Measurements from ENCODE around the gene CRYBB2. TPM values are rescaled to one million over a fixed set of nuclear protein-coding genes. Genes with fewer than 3 reads are reported as not detected.
A peak's percentile ranks its signal among the peaks of the same experiment; 100 is the strongest.
"Not testable (repeated sequence)": the region's sequence is repeated elsewhere in the genome, so short reads cannot be mapped to it uniquely, and the experiment has no call there.

The CRYBB2 gene
- total RNA-seq, 1 experiment from 2014 or later = 0.24 TPM

- H3K27me3 ChIP-seq = no peaks in the 10 kb centered on the region
- H3K9me3 ChIP-seq (replicated peaks) = no peaks in the 10 kb centered on the region
- H3K36me3 ChIP-seq = peaks cover 45% of the 10 kb centered on the region
- no peak overlapping the region for H3K27ac ChIP-seq
- H3K4me1 ChIP-seq = no peaks in the 10 kb centered on the region
- no peak overlapping the region for H3K4me3 ChIP-seq
- peak in 1 of 2 experiments; percentile 62 for DNase-seq
Measured at GRCh38 chr22:25186140-25186539, 33.3 kb upstream of the CRYBB2 start.

- Histone ChIP-seq H3K27me3 (no peaks in the 10 kb centered on the region), H3K27ac (no peak overlapping the region), H3K36me3 (peaks cover 43% of the 10 kb centered on the region), H3K4me1 (no peaks in the 10 kb centered on the region), H3K9me3 (replicated peaks) (no peaks in the 10 kb centered on the region), H3K4me3 (no peak overlapping the region)
- no peak for DNase-seq
Measured at GRCh38 chr22:25187469-25187868, 32.0 kb upstream of the CRYBB2 start.

- Histone ChIP-seq H3K4me1 (no peaks in the 10 kb centered on the region), H3K27me3 (no peaks in the 10 kb centered on the region), H3K36me3 (peaks cover 33% of the 10 kb centered on the region), H3K4me3 (no peak overlapping the region), H3K27ac (no peak overlapping the region), H3K9me3 (replicated peaks) (no peaks in the 10 kb centered on the region)
- no peak for DNase-seq
Measured at GRCh38 chr22:25192406-25192805, 27.0 kb upstream of the CRYBB2 start.

- Histone ChIP-seq H3K27me3 (no peaks in the 10 kb centered on the region), H3K9me3 (replicated peaks) (no peaks in the 10 kb centered on the region), H3K4me1 (no peaks in the 10 kb centered on the region), H3K4me3 (no peak overlapping the region), H3K27ac (no peak overlapping the region), H3K36me3 (peaks cover 30% of the 10 kb centered on the region)
- no peak for DNase-seq
Measured at GRCh38 chr22:25193130-25193529, 26.3 kb upstream of the CRYBB2 start.

GRCh38 chr22:25193548-25193947 is 25.9 kb upstream of the CRYBB2 start:
- H3K36me3 ChIP-seq = peaks cover 27% of the 10 kb centered on the region
- no peak overlapping the region for H3K4me3 ChIP-seq

GRCh38 chr22:25196326-25196725 is 23.1 kb upstream of the CRYBB2 start:
- H3K27me3 ChIP-seq = no peaks in the 10 kb centered on the region

More at GRCh38 chr22:25193548-25193947, 25.9 kb upstream of the CRYBB2 start:
- no peaks in the 10 kb centered on the region for H3K9me3 ChIP-seq (replicated peaks)
- no peak overlapping the region for H3K27ac ChIP-seq
- peak in 1 of 2 experiments; percentile 58 for DNase-seq
- no peaks in the 10 kb centered on the region for H3K4me1 ChIP-seq
- no peaks in the 10 kb centered on the region for H3K27me3 ChIP-seq

GRCh38 chr22:25197340-25197739 is 22.1 kb upstream of the CRYBB2 start:
- Histone ChIP-seq H3K4me3 (no peak overlapping the region), H3K27me3 (no peaks in the 10 kb centered on the region), H3K36me3 (peaks cover 23% of the 10 kb centered on the region; the same call in 1 of the 2 replicates), H3K27ac (no peak overlapping the region), H3K9me3 (replicated peaks) (no peaks in the 10 kb centered on the region), H3K4me1 (no peaks in the 10 kb centered on the region)
- DNase-seq = no peak

More at GRCh38 chr22:25196326-25196725, 23.1 kb upstream of the CRYBB2 start:
- Histone ChIP-seq H3K36me3 (peaks cover 30% of the 10 kb centered on the region), H3K27ac (no peak overlapping the region), H3K4me3 (no peak overlapping the region), H3K4me1 (no peaks in the 10 kb centered on the region), H3K9me3 (replicated peaks) (no peaks in the 10 kb centered on the region)
- no peak for DNase-seq

GRCh38 chr22:25199731-25200520 is 19.5 kb upstream of the CRYBB2 start, which contains the start of gene CRYBB3:
CRYBB3 (plus strand) TSS chr22:25199858; CDS start chr22:25201397, 1,539 bp downstream.
- Histone ChIP-seq H3K4me3 (no peak within 1 kb of the TSS), H3K9me3 (replicated peaks) (no peaks in the 10 kb centered on the region), H3K27ac (no peak within 1 kb of the TSS), H3K36me3 (peaks cover 14% of the 10 kb centered on the region; the same call in 1 of the 2 replicates), H3K27me3 (no peaks in the 10 kb centered on the region), H3K4me1 (0 out of 2 replicates have a peak, but pooled peaks cover 4% of the 10 kb centered on the region)
- no peak for DNase-seq

GRCh38 chr22:25200967-25201366 is 18.5 kb upstream of the CRYBB2 start:
- no peak overlapping the region for H3K4me3 ChIP-seq
- H3K27ac ChIP-seq = no peak overlapping the region
- no peaks in the 10 kb centered on the region for H3K9me3 ChIP-seq (replicated peaks)
- peaks cover 10% of the 10 kb centered on the region; the same call in 1 of the 2 replicates for H3K36me3 ChIP-seq
- DNase-seq = no peak
- 0 out of 2 replicates have a peak, but pooled peaks cover 4% of the 10 kb centered on the region for H3K4me1 ChIP-seq
- no peaks in the 10 kb centered on the region for H3K27me3 ChIP-seq

- no peak for DNase-seq
- Histone ChIP-seq H3K27ac (no peak overlapping the region), H3K4me1 (0 out of 2 replicates have a peak, but pooled peaks cover 4% of the 10 kb centered on the region), H3K9me3 (replicated peaks) (no peaks in the 10 kb centered on the region), H3K27me3 (no peaks in the 10 kb centered on the region), H3K36me3 (peaks cover 9% of the 10 kb centered on the region; the same call in 1 of the 2 replicates), H3K4me3 (no peak overlapping the region)
Measured at GRCh38 chr22:25201557-25202273, 17.7 kb upstream of the CRYBB2 start.

- no peak overlapping the region for H3K27ac ChIP-seq
- DNase-seq = peak; percentile 69 to 92
- peaks cover 5% of the 10 kb centered on the region; the same call in 1 of the 2 replicates for H3K36me3 ChIP-seq
- no peaks in the 10 kb centered on the region for H3K9me3 ChIP-seq (replicated peaks)
- 0 out of 2 replicates have a peak, but pooled peaks cover 4% of the 10 kb centered on the region for H3K4me1 ChIP-seq
- no peak overlapping the region for H3K4me3 ChIP-seq
- H3K27me3 ChIP-seq = no peaks in the 10 kb centered on the region
Measured at GRCh38 chr22:25202290-25202921, 17.0 kb upstream of the CRYBB2 start.

- H3K36me3 ChIP-seq = peaks cover 4% of the 10 kb centered on the region; the same call in 1 of the 2 replicates
- H3K9me3 ChIP-seq (replicated peaks) = no peaks in the 10 kb centered on the region
- no peaks in the 10 kb centered on the region for H3K27me3 ChIP-seq
- no peak for DNase-seq
- H3K4me1 ChIP-seq = 0 out of 2 replicates have a peak, but pooled peaks cover 4% of the 10 kb centered on the region
- H3K4me3 ChIP-seq = no peak overlapping the region
- H3K27ac ChIP-seq = no peak overlapping the region
Measured at GRCh38 chr22:25203082-25203481, 16.4 kb upstream of the CRYBB2 start.

GRCh38 chr22:25204547-25204946 is 14.9 kb upstream of the CRYBB2 start:
- not testable (repeated sequence) for H3K9me3 ChIP-seq (replicated peaks); H3K4me3 ChIP-seq; H3K36me3 ChIP-seq; H3K4me1 ChIP-seq; H3K27me3 ChIP-seq; H3K27ac ChIP-seq
- DNase-seq = peak; percentile 36 to 40

- no peak overlapping the region for H3K4me3 ChIP-seq
- no peak for DNase-seq
- no peaks in the 10 kb centered on the region for H3K27me3 ChIP-seq
- no peak overlapping the region for H3K27ac ChIP-seq
- no peaks in the 10 kb centered on the region for H3K9me3 ChIP-seq (replicated peaks)
- peaks cover 10% of the 10 kb centered on the region; the same call in 1 of the 2 replicates for H3K4me1 ChIP-seq
- H3K36me3 ChIP-seq = no peaks in the 10 kb centered on the region
Measured at GRCh38 chr22:25205847-25206246, 13.6 kb upstream of the CRYBB2 start.

Measured in SJCRH30 (cell line).